Measurements from ENCODE around the gene IFITM10.

Gene IFITM10

GRCh38 chr11:1780700-1781592, 30.6 kb upstream of the IFITM10 start:
- no peak for ATAC-seq
- H3K36me3 Mint-ChIP-seq: no peaks in the 10 kb centered on the region
- no peaks in the 10 kb centered on the region for H3K9me3 Mint-ChIP-seq
- peaks cover 40% of the 10 kb centered on the region for H3K4me1 Mint-ChIP-seq
- DNase-seq (ENCODE audit: low spot score in 2 of 2): no peak
- no peak overlapping the region for H3K4me3 Mint-ChIP-seq
- no peak overlapping the region for H3K27ac Mint-ChIP-seq

- peaks cover 40% of the 10 kb centered on the region for H3K4me1 Mint-ChIP-seq
- H3K36me3 Mint-ChIP-seq: no peaks in the 10 kb centered on the region
- no peak overlapping the region for H3K27ac Mint-ChIP-seq
- H3K4me3 Mint-ChIP-seq: no peak overlapping the region
- ATAC-seq (no peak), DNase-seq (ENCODE audit: low spot score in 2 of 2) (no peak)
- H3K9me3 Mint-ChIP-seq: no peaks in the 10 kb centered on the region
Measured at GRCh38 chr11:1779806-1780699, 29.7 kb upstream of the IFITM10 start.

GRCh38 chr11:1779034-1779805, 28.8 kb upstream of the IFITM10 start:
- Mint-ChIP-seq H3K9me3 (no peaks in the 10 kb centered on the region), H3K36me3 (no peaks in the 10 kb centered on the region), H3K4me3 (no peak overlapping the region), H3K4me1 (peaks cover 34% of the 10 kb centered on the region), H3K27ac (no peak overlapping the region)
- DNase-seq (ENCODE audit: low spot score in 2 of 2) (no peak), ATAC-seq (no peak)

DNA sequence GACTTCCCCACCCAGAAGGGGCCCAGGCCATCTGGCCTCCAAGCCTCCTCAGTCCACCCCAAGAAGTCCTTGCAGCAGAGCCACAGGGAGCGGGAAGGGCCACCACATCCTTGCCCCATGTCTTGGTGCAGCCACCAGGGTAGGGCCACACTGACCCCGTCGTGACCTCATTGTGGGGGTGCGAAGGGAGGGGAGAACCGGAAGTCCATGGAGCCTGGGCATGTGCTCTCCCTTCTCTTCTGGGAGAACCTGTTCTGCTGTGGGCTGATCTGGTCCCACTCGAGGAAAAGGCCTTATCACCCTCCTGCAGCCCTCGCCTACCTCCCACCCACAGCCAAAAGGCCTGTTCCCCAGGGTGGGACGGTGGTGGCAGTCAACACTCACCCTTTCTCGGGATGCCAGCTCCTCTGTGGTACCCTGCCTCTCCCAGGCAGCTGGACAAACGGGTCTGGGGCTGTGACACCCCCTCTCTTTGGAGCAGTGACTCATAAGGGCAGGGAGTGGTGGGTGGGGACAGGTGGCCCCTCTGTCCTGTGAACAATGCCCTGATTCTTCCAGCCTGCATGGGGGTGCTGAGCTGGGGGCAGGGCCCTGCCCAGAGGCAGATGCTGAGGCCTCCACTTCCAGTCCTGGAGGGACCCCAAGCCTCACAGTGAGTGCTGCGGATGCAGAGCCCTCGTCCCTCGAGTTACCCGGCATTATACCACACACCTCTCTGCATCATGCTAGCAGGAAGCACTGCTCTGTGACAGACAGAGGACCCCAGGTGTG, 27.9 kb upstream of the IFITM10 start:
- no peak for ATAC-seq
- Mint-ChIP-seq H3K36me3 (no peaks in the 10 kb centered on the region), H3K4me3 (no peak overlapping the region), H3K27ac (peak overlapping the region; percentile 40), H3K9me3 (no peaks in the 10 kb centered on the region), H3K4me1 (peaks cover 43% of the 10 kb centered on the region)
- DNase-seq (ENCODE audit: low spot score in 2 of 2): no peak

GRCh38 chr11:1777737-1778136, 27.3 kb upstream of the IFITM10 start:
- Mint-ChIP-seq H3K9me3 (no peaks in the 10 kb centered on the region), H3K27ac (peak overlapping the region; percentile 40), H3K36me3 (no peaks in the 10 kb centered on the region), H3K4me3 (no peak overlapping the region), H3K4me1 (peaks cover 49% of the 10 kb centered on the region)
- no peak for ATAC-seq
- DNase-seq (ENCODE audit: low spot score in 2 of 2): no peak

GRCh38 chr11:1776944-1777715, 26.7 kb upstream of the IFITM10 start:
- no peaks in the 10 kb centered on the region for H3K9me3 Mint-ChIP-seq
- no peaks in the 10 kb centered on the region for H3K36me3 Mint-ChIP-seq
- DNase-seq (ENCODE audit: low spot score in 2 of 2) (no peak), ATAC-seq (no peak)
- no peak overlapping the region for H3K4me3 Mint-ChIP-seq
- H3K4me1 Mint-ChIP-seq: peaks cover 55% of the 10 kb centered on the region
- peak overlapping the region; percentile 40 for H3K27ac Mint-ChIP-seq

GRCh38 chr11:1776331-1776851, 26.0 kb upstream of the IFITM10 start:
- Mint-ChIP-seq H3K27ac (peak overlapping the region; percentile 40), H3K9me3 (no peaks in the 10 kb centered on the region), H3K4me1 (peaks cover 59% of the 10 kb centered on the region), H3K4me3 (no peak overlapping the region), H3K36me3 (no peaks in the 10 kb centered on the region)
- ATAC-seq (no peak), DNase-seq (ENCODE audit: low spot score in 2 of 2) (no peak)

DNA sequence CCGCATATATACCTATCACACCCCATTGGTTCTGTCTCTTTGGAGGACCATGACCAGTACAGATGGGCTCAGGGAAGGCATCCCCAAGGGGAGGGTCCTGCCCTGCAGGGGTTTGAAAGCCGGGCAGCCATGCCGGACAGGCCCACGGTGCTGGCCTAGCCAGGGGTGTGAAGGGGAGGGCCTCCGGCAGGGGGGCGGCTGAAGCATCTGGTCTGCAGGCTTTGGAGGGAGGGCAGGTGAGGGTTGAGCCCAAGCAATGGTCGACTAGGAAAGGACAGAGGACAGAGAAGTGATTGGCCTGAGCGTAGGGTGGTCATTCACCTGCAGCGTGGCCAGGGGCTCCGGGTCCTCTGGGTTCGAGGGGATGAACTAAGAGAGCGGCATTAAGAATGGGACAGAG, 24.5 kb upstream of the IFITM10 start:
- Mint-ChIP-seq H3K9me3 (no peaks in the 10 kb centered on the region), H3K4me3 (no peak overlapping the region), H3K4me1 (peaks cover 56% of the 10 kb centered on the region), H3K36me3 (no peaks in the 10 kb centered on the region), H3K27ac (peak overlapping the region; percentile 95)
- DNase-seq (ENCODE audit: low spot score in 2 of 2) (peak in 1 of 2 donors; percentile 1), ATAC-seq (no peak)

GRCh38 chr11:1773994-1774550, 23.7 kb upstream of the IFITM10 start:
- ATAC-seq: no peak
- peak overlapping the region; percentile 95 for H3K27ac Mint-ChIP-seq
- no peak overlapping the region for H3K4me3 Mint-ChIP-seq
- no peaks in the 10 kb centered on the region for H3K36me3 Mint-ChIP-seq
- peaks cover 52% of the 10 kb centered on the region for H3K4me1 Mint-ChIP-seq
- H3K9me3 Mint-ChIP-seq: no peaks in the 10 kb centered on the region
- peak in 1 of 2 donors; percentile 2 for DNase-seq (ENCODE audit: low spot score in 2 of 2)

DNA sequence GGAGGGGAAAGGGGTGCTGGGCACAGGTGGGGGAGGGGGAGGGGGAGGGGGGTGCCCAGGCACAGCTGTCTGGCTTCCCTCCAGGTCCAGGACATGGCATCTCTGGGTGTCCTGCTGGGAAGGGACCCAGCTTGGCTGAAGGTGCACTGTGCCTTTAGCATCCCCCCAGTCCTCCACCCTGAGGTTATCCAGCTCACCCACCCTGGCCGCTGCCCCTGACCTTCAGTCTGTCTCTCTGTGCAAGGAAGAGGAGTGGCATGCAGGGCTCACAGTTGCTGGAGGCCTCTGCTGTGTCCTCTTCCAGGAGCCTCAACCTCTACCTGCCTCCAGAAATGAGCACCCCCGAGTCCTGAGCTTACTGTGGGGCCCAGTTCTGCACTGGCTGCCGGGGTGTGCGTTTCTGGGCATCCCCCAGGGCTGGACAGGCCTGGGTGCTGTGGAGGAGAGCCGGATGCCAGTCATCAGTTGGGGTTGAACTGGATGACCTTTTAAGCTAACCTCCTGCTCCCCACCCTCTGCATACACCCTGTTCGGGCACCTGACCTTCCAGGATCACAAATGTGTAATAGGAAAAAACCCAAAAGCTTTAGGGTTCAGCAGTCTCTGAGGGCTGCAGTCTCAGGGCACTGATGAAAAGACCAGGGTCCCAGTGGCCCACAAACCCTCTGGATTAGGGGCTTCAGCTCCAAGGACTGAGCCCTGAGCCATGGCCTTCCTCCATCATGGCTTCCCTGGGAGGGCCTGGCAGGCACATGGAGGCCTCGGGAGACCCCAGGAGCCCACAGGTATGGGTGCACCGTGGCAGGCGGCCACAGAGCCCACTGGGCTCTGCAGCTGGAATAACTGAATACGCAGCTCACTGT, 23.0 kb upstream of the IFITM10 start:
- H3K4me1 Mint-ChIP-seq: peaks cover 51% of the 10 kb centered on the region
- no peak for ATAC-seq
- no peaks in the 10 kb centered on the region for H3K9me3 Mint-ChIP-seq
- H3K4me3 Mint-ChIP-seq: peak overlapping the region; percentile 65
- H3K27ac Mint-ChIP-seq: peak overlapping the region; percentile 95
- no peaks in the 10 kb centered on the region for H3K36me3 Mint-ChIP-seq
- DNase-seq (ENCODE audit: low spot score in 2 of 2): no peak

DNA sequence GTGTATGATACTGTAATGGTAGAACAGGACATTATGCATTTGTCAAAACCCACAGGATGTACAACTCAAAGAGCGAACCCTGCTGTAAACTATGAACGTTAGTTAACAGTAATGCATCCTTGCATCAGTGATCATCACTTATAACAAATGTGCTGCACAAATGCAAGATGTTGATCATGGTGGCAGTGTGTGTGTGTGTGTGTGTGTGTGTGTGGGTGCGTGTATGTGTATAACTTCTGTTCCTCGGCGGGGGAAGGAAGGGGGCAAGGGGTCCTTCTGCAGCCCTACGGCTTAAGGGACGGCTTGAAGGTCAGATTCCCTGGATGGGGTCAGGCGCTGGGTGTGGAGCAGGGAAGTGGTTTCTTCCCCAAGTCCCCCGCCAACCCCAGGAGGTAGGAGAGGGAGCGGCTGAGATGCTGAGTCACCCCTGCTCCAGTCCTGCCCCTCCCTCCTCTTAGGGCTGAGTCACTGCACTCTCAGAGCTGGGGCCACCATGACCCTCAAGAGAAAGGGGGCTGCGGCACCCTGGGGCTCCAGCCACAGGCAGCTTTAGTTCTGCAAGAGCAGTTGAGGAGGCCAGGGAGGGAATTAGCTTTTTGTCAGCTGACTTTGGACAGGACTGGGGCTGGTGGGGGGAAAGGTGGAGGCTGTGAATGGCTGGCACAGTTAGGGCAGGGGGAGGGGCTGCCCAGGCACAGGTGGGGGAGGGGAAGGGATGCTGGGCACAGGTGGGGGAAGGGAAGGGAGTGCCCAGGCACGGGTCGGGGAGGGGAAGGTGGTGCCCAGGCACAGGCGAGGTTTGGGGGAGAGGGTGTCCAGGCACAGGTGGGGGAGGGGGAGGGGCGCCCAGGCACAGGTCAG, 22.1 kb upstream of the IFITM10 start:
- Mint-ChIP-seq H3K36me3 (no peaks in the 10 kb centered on the region), H3K4me1 (peaks cover 56% of the 10 kb centered on the region), H3K4me3 (peak overlapping the region; percentile 65), H3K9me3 (no peaks in the 10 kb centered on the region), H3K27ac (peak overlapping the region; percentile 95)
- peak; percentile 96 for ATAC-seq
- peak; percentile 44 to 81 for DNase-seq (ENCODE audit: low spot score in 2 of 2)

GRCh38 chr11:1771700-1772099, 21.3 kb upstream of the IFITM10 start:
- H3K9me3 Mint-ChIP-seq: no peaks in the 10 kb centered on the region
- no peaks in the 10 kb centered on the region for H3K36me3 Mint-ChIP-seq
- H3K4me3 Mint-ChIP-seq: peak overlapping the region; percentile 65
- peaks cover 53% of the 10 kb centered on the region for H3K4me1 Mint-ChIP-seq
- ATAC-seq (no peak), DNase-seq (ENCODE audit: low spot score in 2 of 2) (no peak)
- H3K27ac Mint-ChIP-seq: peak overlapping the region; percentile 95
